Measurements from ENCODE around the gene TCHH.

The TCHH gene

DNA sequence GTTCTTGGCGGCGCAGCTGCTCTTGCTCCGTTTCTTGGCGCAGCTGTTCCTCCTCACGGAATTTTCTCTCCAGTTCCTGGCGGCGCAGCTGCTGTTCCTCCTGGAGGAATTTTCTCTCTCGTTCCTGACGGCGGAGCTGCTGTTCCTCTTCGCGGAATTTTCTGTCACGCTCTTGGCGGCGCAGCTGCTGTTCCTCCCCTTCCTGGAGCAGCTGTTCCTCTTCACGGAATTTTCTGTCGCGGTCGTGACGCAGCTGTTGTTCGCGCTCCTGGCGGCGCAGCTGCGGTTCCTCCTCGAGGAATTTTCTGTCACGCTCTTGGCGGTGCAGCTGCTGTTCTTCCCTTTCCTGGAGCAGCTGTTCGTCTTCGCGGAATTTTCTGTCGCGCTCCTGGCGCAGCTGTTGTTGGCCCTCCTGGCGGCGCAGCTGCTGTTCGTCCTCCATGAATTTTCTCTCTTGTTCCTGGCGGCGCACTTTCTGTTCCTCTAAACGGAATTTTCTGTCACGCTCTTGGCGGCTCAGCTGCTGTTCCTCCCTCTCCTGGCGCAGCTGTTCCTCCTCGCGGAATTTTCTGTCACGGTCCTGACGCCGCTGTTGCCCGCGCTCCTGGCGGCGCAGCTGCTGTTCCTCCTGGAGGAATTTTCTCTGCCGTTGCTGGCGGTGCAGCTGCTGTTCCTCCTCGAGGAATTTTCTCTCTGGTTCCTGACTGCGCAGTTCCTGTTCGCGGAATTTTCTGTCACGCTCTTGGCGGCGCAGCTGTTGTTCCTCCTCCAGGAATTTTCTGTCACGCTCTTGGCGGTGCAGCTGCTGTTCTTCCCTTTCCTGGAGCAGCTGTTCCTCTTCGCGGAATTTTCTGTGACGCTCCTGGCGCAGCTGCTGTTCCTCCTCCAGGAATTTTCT lies 7.0 kb downstream of the TCHH start:
- no peak overlapping the region for H3K4me3 ChIP-seq (ENCODE audit: low read depth, low read length)
- TF ChIP-seq, protein P1, sequence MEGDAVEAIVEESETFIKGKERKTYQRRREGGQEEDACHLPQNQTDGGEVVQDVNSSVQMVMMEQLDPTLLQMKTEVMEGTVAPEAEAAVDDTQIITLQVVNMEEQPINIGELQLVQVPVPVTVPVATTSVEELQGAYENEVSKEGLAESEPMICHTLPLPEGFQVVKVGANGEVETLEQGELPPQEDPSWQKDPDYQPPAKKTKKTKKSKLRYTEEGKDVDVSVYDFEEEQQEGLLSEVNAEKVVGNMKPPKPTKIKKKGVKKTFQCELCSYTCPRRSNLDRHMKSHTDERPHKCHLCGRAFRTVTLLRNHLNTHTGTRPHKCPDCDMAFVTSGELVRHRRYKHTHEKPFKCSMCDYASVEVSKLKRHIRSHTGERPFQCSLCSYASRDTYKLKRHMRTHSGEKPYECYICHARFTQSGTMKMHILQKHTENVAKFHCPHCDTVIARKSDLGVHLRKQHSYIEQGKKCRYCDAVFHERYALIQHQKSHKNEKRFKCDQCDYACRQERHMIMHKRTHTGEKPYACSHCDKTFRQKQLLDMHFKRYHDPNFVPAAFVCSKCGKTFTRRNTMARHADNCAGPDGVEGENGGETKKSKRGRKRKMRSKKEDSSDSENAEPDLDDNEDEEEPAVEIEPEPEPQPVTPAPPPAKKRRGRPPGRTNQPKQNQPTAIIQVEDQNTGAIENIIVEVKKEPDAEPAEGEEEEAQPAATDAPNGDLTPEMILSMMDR (IDR thresholded peaks at IDR 0.05; ENCODE audit: borderline replicate concordance, insufficient read depth, low read depth, low read length) = no peak

DNA sequence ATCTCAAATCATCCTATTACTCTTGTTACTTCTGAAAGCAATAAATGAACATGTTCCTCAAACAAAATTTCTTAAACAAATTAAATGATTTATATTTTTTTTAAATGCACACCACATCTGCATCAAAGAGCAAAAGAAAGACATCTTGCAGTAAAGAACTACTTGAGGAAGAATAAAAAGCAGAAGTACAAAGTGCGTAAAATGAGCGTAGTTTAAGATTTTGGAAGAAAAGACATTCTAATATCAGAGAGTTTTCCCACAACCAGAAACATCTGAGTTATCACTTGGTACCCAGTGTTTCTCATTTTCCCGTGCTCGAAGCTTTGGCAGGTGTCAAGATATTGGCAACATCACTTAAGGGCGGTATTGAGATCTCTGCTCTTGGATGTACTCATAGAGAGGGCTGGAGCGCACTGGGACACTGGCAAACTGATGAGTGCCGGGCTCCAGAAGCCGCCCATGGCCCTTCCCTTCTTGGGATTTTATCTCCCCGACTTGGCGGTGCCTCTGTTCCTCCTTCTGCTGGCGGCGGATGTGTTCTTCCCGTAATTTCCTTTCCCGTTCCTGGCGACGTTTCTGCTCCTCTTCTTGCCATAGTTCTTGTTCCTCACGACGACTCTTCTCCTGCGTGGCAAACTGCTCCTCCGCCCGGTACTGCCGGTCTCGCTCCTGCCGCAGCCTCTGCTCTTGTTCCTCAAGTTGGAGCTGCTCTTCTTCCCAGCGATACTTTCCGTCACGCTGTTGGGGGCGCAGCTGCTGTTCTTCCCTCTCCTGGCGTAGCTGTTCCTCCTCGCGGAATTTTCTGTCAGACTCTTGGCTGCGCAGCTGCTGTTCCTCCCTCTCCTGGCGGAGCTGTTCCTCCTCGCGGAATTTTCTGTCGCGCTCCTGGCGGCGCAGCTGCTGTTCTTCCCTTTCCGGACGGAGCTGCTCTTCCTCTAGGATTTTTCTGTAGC lies 7.9 kb downstream of the TCHH start:
- TF ChIP-seq, protein P1 (IDR thresholded peaks at IDR 0.05; ENCODE audit: borderline replicate concordance, insufficient read depth, low read depth, low read length) = no peak
- H3K4me3 ChIP-seq (ENCODE audit: low read depth, low read length) = no peak overlapping the region

DNA sequence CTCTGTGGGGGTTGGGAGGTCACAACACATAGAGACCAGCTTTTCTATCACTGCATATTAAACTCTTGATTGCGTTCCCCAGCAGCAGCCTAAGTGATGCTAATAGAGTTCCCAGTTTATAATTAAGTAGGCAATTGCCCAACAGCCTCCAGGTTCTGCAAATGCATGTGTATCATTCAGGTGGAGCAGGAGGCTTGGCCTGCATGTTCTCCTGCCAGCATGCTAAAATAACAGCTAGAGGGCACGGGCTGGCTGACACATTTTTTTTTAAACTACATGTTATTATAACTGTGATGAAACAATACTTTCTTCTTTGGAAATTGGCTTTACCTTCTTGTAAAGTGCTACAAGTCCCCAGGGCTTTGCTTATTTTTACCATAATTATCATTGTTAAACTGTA lies 10.4 kb downstream of the TCHH start:
- TF ChIP-seq, protein P1 (IDR thresholded peaks at IDR 0.05; ENCODE audit: borderline replicate concordance, insufficient read depth, low read depth, low read length) = no peak
- H3K4me3 ChIP-seq (ENCODE audit: low read depth, low read length) = no peak overlapping the region

DNA sequence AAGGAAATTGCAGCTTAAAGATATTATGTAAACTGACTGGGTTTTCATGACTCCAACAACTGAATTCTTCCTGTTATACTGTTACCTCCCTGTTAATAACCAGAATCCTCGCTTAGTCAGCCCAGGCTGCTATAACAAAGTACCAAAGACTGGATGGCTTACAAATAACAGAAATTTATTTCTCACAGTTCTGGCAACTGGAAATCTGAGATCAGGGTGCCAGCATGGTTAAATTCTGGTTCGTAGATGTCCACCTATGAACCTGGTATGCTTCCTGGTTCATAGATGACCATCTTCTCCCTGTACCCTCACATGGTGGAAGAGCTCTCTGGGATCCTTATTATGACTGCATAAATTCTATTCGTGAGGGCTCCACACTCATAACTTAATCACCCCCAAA lies 18.3 kb downstream of the TCHH start:
- H3K4me3 ChIP-seq (ENCODE audit: low read depth, low read length) = no peak overlapping the region
- TF ChIP-seq, protein P1 (IDR thresholded peaks at IDR 0.05; ENCODE audit: borderline replicate concordance, insufficient read depth, low read depth, low read length) = no peak

DNA sequence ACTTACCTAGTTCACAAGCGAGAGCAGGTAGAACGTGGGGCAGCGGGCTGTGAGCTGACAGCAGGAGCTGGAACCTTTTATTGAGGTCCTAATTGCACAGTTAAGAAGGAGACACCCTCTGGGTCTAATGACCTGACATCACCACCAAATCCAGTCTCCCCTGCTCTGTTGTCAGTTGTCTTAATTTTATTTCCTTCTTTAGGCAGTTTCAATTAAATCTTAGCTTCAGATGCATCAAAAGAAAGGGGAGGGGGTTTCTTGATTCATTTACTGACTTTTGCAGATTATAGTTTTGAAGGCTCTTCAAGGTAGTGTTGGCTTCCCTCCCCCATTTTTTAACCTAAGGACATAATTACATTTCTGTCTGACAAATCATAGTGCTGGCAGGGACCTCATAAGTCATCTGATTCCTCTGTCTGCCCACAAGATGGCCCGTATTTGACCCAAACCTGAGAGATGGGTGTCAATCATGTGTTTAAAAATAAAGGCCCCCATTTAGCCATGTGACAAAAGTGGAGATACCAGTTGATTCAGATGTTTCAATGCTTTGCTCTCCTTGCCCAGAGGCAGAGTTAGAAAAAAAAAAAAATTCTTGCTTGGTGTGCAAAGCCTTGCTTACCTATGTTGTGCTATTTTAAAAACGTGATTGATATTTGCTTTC lies 26.1 kb downstream of the TCHH start, which contains the start of gene TCHHL1:
Gene TCHHL1 (minus strand): TSS at position 51 of the 661 bp plus-strand sequence. CDS start 921 bp downstream, outside the sequence.
- no peak within 1 kb of the TSS for H3K4me3 ChIP-seq (ENCODE audit: low read depth, low read length)
- TF ChIP-seq, protein P1 (IDR thresholded peaks at IDR 0.05; ENCODE audit: borderline replicate concordance, insufficient read depth, low read depth, low read length) = no peak

DNA sequence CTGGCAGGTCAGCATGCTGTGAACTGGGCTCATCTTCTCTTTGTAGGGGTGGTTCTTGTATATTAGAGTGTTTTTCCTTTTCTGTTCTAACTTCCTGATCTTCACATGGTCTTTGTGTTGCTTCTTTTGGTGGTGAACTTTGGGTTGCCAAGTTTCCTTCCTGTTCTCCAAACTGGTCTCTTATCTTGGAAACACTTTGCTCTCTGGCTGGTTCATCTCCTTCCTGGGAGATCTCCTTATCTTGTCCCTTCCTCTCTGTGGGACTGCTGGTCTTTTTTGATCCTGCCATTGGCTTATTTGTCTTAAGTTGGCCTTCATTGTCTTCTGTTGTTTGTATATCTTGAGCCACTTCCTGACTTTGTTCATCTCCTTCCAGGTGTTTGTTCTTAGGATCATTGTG lies 28.5 kb downstream of the TCHH start:
- no peak overlapping the region for H3K4me3 ChIP-seq (ENCODE audit: low read depth, low read length)
- TF ChIP-seq, protein P1 (IDR thresholded peaks at IDR 0.05; ENCODE audit: borderline replicate concordance, insufficient read depth, low read depth, low read length) = no peak

Measured in GM12875 (cell line).